IPS DF 6.9 (cell line): ENCODE data around the gene PAX5.

Experiments used
- DNase-seq: peaks from one replicate; pipeline ENCODE4 v3.0.0-alpha.2; 2013; ENCODE audit warnings: low read depth, low spot score
- H3K27ac ChIP-seq: one replicate; pipeline ENCODE4 v1.5.1; 2013; ENCODE audit warnings: low read length, control low read depth
- H3K27me3 ChIP-seq: 2 replicates; pipeline ENCODE4 v1.6.1; 2013; ENCODE audit warnings: mild to moderate bottlenecking, low read length; ENCODE audit not compliant: control insufficient read depth, insufficient read depth
- H3K36me3 ChIP-seq: 2 replicates; pipeline ENCODE4 v1.6.1; 2013; ENCODE audit warnings: low read length; ENCODE audit not compliant: control insufficient read depth, insufficient read depth
- H3K4me1 ChIP-seq: 2 replicates; pipeline ENCODE4 v1.6.1; 2013; ENCODE audit warnings: low read length; ENCODE audit not compliant: control insufficient read depth, insufficient read depth
- H3K4me3 ChIP-seq: 2 replicates; pipeline ENCODE4 v1.5.1; 2013; ENCODE audit warnings: mild to moderate bottlenecking, low read length
- H3K9me3 ChIP-seq: 2 replicates; pipeline ENCODE4 v1.6.1; 2013; ENCODE audit warnings: low read length, inconsistent platforms; ENCODE audit not compliant: control insufficient read depth, insufficient read depth
- WGBS: extraction: QIAGEN DNeasy Blood & Tissue Kit; methylation state at CpG from one replicate; pipeline ENCODE4 v1.1.7; 2013; ENCODE audit warnings: mixed read lengths, missing lambda C conversion rate; ENCODE audit not compliant: insufficient read length, insufficient coverage; 5-methylcytosine and 5-hydroxymethylcytosine counted together

Gene PAX5

DNA sequence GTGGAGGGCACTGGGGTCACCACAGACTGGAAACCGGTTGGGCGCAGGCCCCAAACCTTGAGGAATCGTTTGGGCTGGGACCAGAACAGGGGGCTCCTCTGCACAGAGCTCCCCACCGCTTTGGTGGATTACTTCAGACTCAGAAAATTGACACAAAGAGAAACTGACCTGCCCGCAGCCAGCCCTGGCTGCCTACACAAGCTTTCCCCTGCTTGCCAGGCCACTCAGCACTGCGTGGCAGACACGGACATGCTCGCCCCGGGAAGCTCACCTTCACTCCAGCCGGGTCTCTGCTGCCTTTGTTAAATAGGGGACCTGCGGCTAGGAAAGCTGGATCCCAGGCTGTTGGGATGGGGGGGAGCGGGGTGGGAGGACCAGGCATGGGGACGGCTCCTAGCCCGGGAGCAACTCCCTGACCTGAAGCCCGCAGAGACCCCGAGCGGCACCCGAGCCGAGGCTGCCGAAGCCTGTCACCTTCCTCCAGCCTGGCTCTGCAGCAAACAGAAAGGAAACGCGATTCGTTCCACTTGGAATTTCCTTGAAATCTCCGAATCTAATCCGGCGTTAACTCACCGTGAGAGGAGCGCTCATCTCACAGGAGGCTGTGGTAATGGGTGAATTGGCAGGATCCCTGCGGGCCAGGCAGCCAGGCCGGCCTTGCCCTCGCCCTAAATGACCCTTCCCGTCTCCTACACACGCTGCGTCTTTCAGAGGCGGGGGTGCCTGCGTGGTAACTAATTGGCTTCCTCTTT is 8.8 kb downstream of the PAX5 start:
- no peaks in the 10 kb centered on the region for H3K9me3 ChIP-seq
- H3K36me3 ChIP-seq: no peaks in the 10 kb centered on the region
- no peaks in the 10 kb centered on the region for H3K4me1 ChIP-seq
- DNase-seq: no peak
- H3K27me3 ChIP-seq: peaks cover 75% of the 10 kb centered on the region
- H3K27ac ChIP-seq: no peak overlapping the region
- H3K4me3 ChIP-seq: no peak overlapping the region
- no CpG with 5 or more reads among the region's 36 CpGs for WGBS

DNA sequence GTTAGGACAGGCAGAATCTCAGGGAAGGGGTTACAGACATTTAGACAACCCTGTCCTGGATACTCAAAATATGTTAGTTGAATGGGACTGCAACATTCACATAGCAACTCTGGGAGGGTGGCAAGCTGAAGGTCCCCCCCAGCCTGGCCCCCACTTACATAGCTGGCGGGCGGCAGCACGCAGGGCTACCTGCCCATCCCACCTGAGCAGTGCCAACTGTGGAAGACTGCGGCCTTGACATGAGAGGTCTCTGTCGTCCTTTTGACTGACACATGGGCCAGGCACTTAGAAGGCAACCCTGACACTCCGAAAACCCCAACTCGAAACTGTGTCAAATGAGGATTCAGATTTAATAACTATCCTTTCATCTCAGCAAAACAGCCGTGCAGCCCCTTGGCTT is 16.5 kb downstream of the PAX5 start:
- Histone ChIP-seq H3K9me3 (no peaks in the 10 kb centered on the region), H3K36me3 (no peaks in the 10 kb centered on the region), H3K4me1 (no peaks in the 10 kb centered on the region), H3K27me3 (peaks cover 3% of the 10 kb centered on the region; the same call in 1 of the 2 replicates), H3K4me3 (no peak overlapping the region), H3K27ac (no peak overlapping the region)
- no CpG with 5 or more reads among the region's 8 CpGs for WGBS
- no peak for DNase-seq

DNA sequence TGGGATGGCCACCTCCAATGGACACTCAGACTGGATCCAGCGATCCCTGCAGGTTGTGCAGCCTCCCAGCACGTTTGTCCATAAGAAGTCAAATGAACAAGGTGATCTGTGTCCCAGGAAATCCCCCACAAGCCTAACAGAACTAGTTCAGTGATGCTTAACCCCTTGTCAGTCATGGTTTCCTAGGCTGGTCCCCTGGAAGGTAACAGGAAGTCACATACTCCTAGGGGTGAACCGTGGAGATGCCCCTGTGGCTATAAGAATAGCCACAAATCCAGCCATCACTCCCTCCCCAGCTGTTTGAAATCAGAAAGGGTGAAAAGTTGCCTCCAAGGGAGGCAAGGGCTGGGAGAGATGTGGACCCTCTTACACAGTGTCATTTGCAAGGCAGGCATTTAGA is 22.5 kb downstream of the PAX5 start:
- Histone ChIP-seq H3K36me3 (no peaks in the 10 kb centered on the region), H3K4me1 (no peaks in the 10 kb centered on the region; the same call in 1 of the 2 replicates), H3K27ac (no peak overlapping the region), H3K27me3 (no peaks in the 10 kb centered on the region), H3K9me3 (no peaks in the 10 kb centered on the region), H3K4me3 (no peak overlapping the region)
- WGBS: no CpG with 5 or more reads among the region's 3 CpGs
- no peak for DNase-seq

DNA sequence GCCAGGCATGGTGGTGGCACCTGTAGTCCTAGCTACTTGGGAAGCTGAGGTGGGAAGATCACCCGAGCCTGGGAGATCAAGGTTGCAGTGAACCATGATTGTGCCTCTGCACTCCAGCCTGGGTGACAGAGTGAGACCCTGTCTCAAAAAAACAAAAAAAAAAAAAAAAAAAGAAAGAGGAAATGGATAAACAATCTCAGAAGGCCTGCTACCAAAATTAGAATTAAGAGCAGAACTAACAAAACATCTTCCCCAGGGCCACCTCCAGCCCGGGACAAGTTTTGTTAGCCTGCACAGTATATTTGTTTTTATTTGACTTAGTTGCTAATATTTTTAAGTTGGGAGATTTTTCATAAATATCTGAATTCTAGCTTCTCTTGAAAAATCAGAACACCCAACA is 23.1 kb downstream of the PAX5 start:
- Histone ChIP-seq H3K36me3 (no peaks in the 10 kb centered on the region), H3K4me1 (no peaks in the 10 kb centered on the region; the same call in 1 of the 2 replicates), H3K27ac (no peak overlapping the region), H3K9me3 (no peaks in the 10 kb centered on the region), H3K4me3 (no peak overlapping the region), H3K27me3 (no peaks in the 10 kb centered on the region)
- WGBS: no CpG with 5 or more reads among the region's 2 CpGs
- no peak for DNase-seq

DNA sequence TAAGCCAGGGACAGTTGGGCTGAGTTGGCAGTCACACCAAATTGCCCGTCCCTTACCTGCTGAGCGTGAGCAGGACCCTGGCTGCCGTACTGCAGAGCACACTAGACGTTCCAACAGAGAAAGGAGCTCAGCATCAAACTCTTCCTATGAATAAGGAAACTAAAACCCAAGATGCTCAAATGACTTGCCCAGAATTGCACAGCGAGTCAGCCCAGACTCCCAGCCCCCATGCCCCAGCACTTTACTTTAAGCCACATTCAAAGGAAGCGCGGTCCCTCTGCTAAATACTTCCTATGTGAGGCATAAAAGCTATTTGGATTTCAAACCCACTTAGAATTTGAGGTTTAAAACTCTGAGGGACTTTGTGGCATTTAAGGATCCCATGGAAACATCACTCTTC is 23.9 kb downstream of the PAX5 start:
- H3K4me3 ChIP-seq: no peak overlapping the region
- 0 out of 2 replicates have a peak, but pooled peaks cover 3% of the 10 kb centered on the region for H3K27me3 ChIP-seq

DNA sequence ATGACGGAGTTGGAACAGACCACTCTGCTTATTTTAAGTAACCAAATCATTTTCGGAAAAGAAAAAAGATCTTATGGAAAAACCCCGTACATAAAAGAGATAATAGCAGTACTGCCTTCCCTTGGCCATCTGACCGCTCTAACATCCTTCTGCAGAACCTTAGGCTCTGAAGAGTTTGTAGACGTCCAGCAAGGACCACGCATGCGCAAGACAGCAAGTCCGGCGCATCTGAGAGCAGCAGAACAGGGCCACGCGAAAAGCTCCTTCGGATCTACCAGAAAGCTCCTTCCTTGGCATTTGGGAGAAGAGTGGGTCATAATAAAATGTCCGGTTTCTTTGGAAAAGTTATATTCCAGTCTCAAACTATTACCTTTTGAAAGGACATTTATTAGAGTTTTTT is 26.8 kb downstream of the PAX5 start:
- Histone ChIP-seq H3K27me3 (peaks cover 12% of the 10 kb centered on the region), H3K4me1 (no peaks in the 10 kb centered on the region; the same call in 1 of the 2 replicates), H3K9me3 (no peaks in the 10 kb centered on the region), H3K27ac (no peak overlapping the region), H3K36me3 (no peaks in the 10 kb centered on the region), H3K4me3 (no peak overlapping the region)
- DNase-seq: no peak
- no CpG with 5 or more reads among the region's 13 CpGs for WGBS

More for the DNA sequence above, 23.9 kb downstream of the PAX5 start:
- no peaks in the 10 kb centered on the region for H3K9me3 ChIP-seq
- H3K27ac ChIP-seq: no peak overlapping the region
- no peaks in the 10 kb centered on the region; the same call in 1 of the 2 replicates for H3K4me1 ChIP-seq
- no peak for DNase-seq
- no peaks in the 10 kb centered on the region for H3K36me3 ChIP-seq
- WGBS: no CpG with 5 or more reads among the region's 7 CpGs

DNA sequence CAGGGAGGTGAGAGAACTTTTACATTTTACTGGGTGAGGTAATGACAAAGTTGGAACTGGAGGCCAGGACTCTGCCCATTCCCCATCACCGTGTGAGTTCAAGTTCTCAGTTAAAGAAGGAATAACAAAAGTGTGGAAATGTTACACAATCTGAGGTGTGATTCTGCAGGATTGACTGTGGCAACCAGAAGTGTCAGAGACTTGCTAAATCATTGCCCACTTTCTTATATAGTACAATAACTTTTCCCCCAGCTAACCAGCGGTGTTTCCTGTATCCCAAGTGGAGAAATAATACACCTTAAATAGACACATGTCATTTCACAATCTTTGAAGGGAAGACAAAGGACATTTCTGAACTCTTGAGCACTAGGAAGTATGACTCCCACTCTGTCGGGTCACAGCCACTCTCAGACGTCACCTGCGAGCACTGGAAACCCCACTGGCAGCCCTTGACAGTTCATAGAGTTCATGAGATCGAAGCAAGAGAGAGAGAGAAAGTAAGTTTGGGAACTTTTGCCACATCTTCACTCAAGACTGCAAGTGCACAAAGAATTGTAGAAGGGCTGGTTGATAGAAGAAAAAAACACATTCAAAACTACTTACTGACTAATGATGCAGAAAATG is 28.4 kb downstream of the PAX5 start:
- no peaks in the 10 kb centered on the region for H3K36me3 ChIP-seq
- H3K9me3 ChIP-seq: no peaks in the 10 kb centered on the region
- H3K27ac ChIP-seq: no peak overlapping the region
- no peaks in the 10 kb centered on the region for H3K4me1 ChIP-seq
- no CpG with 5 or more reads among the region's 6 CpGs for WGBS
- H3K27me3 ChIP-seq: peaks cover 17% of the 10 kb centered on the region
- DNase-seq: no peak
- no peak overlapping the region for H3K4me3 ChIP-seq

DNA sequence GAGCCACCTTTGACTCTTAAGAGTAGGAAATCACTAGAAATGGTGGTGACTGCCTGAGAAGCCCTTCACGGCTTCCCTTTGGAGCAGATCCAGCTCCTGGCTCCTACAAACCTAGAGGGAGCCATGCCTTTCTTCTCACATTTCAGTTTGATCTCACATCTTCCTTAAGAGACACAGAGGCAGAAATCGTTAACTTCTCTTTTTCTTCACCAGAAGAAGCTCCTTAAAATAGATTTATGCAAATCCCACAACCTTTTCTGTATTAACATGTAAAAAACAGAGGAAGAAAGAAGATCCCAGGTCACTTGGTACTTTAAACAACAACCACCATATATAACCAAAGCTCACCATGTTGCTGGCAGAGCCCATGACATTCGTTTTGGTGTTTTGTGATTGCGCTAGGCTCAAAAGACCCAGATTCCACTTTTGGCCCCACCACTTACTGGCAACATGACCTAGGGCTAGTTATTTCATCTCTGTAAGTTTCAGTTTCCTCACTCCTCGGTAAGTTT is 29.6 kb downstream of the PAX5 start:
- WGBS: no CpG with 5 or more reads among the region's 5 CpGs
- H3K4me3 ChIP-seq: no peak overlapping the region
- peaks cover 17% of the 10 kb centered on the region for H3K27me3 ChIP-seq
- no peaks in the 10 kb centered on the region for H3K36me3 ChIP-seq
- no peak for DNase-seq
- H3K27ac ChIP-seq: no peak overlapping the region
- H3K9me3 ChIP-seq: no peaks in the 10 kb centered on the region
- H3K4me1 ChIP-seq: no peaks in the 10 kb centered on the region

DNA sequence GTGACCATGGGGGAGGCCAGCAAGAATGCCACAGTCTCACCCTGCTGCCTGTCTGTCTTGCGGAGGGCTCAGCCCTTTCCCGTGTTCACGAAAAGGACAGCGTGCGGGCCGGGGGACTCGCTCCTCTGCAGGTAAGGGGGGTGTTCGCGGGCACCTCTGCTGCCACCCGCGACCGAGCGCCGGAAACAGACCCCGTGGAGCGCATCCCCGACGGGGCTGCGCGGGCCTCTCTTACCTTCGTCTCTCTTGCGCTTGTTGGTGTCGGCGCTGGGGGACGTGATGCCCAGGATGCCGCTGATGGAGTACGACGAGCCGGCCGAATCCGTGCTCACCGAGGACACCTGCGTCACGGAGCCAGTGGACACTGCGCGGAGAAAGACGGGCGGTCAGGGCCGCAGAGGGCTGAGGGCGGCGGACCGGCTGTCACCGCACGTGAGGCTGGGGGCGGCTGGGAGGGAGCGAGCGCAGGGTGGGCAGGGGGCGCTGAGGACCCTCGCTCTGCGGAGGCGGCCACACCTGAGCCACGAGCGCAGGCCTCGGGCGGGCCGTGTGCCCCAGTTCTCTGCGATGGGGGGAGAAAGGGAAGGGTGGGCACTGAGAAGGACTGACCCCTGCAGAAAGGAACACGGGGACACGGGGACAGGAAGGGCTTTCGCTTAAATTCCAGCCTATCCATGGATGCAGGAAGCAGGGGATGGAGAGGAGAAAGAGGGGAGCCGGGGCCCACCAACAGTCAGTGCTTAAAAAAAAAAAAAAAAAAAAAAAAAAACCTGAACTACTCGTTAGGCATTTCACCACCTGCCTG is 31.5 kb downstream of the PAX5 start:
- H3K4me1 ChIP-seq: no peaks in the 10 kb centered on the region
- H3K36me3 ChIP-seq: no peaks in the 10 kb centered on the region
- peaks cover 17% of the 10 kb centered on the region for H3K27me3 ChIP-seq
- H3K4me3 ChIP-seq: peak overlapping the region; percentile 33; the same call in 1 of the 2 replicates
- WGBS: no CpG with 5 or more reads among the region's 62 CpGs
- H3K9me3 ChIP-seq: no peaks in the 10 kb centered on the region
- no peak overlapping the region for H3K27ac ChIP-seq
- DNase-seq: no peak

DNA sequence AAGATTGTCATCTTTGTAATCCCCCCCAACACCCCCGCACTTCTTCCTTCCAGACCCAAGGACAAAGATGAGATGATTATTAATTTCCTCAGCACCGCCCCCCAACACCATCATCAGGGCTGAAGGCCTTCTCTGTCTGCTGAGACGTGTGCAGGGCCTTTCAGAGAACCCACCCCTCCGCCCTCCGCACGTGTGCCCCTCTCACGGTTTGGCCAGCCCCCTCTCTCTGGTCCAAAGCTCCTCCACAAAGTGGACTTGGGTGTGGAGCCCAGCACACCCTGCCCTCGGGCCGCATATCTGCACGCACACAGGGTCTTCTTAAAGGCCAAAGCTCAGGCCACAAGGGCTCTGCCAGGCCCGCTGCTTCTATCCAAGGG is 32.0 kb downstream of the PAX5 start:
- no peak overlapping the region for H3K27ac ChIP-seq
- H3K9me3 ChIP-seq: no peaks in the 10 kb centered on the region
- H3K36me3 ChIP-seq: no peaks in the 10 kb centered on the region
- peaks cover 17% of the 10 kb centered on the region for H3K27me3 ChIP-seq
- H3K4me3 ChIP-seq: peak overlapping the region; percentile 33; the same call in 1 of the 2 replicates
- no CpG with 5 or more reads among the region's 11 CpGs for WGBS
- H3K4me1 ChIP-seq: no peaks in the 10 kb centered on the region
- no peak for DNase-seq
